ENCODE results near the gene BDP1.
"Not testable (repeated sequence)": the region's sequence is repeated elsewhere in the genome, so short reads cannot be mapped to it uniquely, and the experiment has no call there.

BDP1 gene

GRCh38 chr5:71475788-71476384, 20.4 kb downstream of the BDP1 start:
- DNase-seq = no peak

- DNase-seq = no peak
Observed at GRCh38 chr5:71481441-71481840, 26.0 kb downstream of the BDP1 start.

GRCh38 chr5:71482132-71482531, 26.7 kb downstream of the BDP1 start:
- DNase-seq = no peak

GRCh38 chr5:71483355-71483754, 27.9 kb downstream of the BDP1 start:
- DNase-seq = no peak

- no peak for DNase-seq
Observed at GRCh38 chr5:71492817-71493615, 37.6 kb downstream of the BDP1 start.

- not testable (repeated sequence) for DNase-seq
Observed at GRCh38 chr5:71494202-71494601, 38.8 kb downstream of the BDP1 start.

GRCh38 chr5:71498756-71499155, 43.3 kb downstream of the BDP1 start:
- DNase-seq = not testable (repeated sequence)

GRCh38 chr5:71503536-71503935, 48.1 kb downstream of the BDP1 start:
- no peak for DNase-seq

- no peak for DNase-seq
Observed at GRCh38 chr5:71522151-71522550, 66.7 kb downstream of the BDP1 start.

- not testable (repeated sequence) for DNase-seq
Observed at GRCh38 chr5:71525611-71526010, 70.2 kb downstream of the BDP1 start.

- DNase-seq = no peak
Observed at GRCh38 chr5:71528206-71528605, 72.8 kb downstream of the BDP1 start.

- no peak for DNase-seq
Observed at GRCh38 chr5:71529682-71530081, 74.2 kb downstream of the BDP1 start.

GRCh38 chr5:71533142-71533541, 77.7 kb downstream of the BDP1 start:
- DNase-seq = no peak

GRCh38 chr5:71533615-71534014, 78.2 kb downstream of the BDP1 start:
- no peak for DNase-seq

GRCh38 chr5:71537687-71538086, 82.2 kb downstream of the BDP1 start:
- DNase-seq = no peak

GRCh38 chr5:71550885-71551284, 95.4 kb downstream of the BDP1 start:
- not testable (repeated sequence) for DNase-seq

GRCh38 chr5:71551582-71551981, 96.1 kb downstream of the BDP1 start:
- not testable (repeated sequence) for DNase-seq

- not testable (repeated sequence) for DNase-seq
Observed at GRCh38 chr5:71552026-71552749, 96.7 kb downstream of the BDP1 start.

- DNase-seq = no peak
Observed at GRCh38 chr5:71563161-71563560, 107.7 kb downstream of the BDP1 start.

GRCh38 chr5:71564895-71565294, 109.4 kb downstream of the BDP1 start:
- DNase-seq = no peak

- DNase-seq = no peak
Observed at GRCh38 chr5:71569748-71570509, 114.5 kb downstream of the BDP1 start.

GRCh38 chr5:71571811-71572210, 116.4 kb downstream of the BDP1 start:
- DNase-seq = not testable (repeated sequence)

- no peak for DNase-seq
Observed at GRCh38 chr5:71573591-71573990, 118.1 kb downstream of the BDP1 start.
